ENCODE measurements around the gene KRTAP13-2.

The KRTAP13-2 gene

GRCh38 chr21:30337772-30338171 is 34.3 kb downstream of the KRTAP13-2 start:
- Histone ChIP-seq H3K4me3 (ENCODE audit: control insufficient read depth in 1 of 7, extremely low read depth in 1 of 7, insufficient read depth in 4 of 7, low read depth in 2 of 7, low read length in 6 of 7) (no peak overlapping the region), H3K4me1 (ENCODE audit: control extremely low read depth in 1 of 4, control insufficient read depth in 4 of 4, insufficient read depth in 4 of 4, low read length in 3 of 4) (no peaks in the 10 kb centered on the region), H3K9me3 (ENCODE audit: control extremely low read depth in 1 of 5, control insufficient read depth in 4 of 5, insufficient read depth in 2 of 5, low read depth in 1 of 5, low read length in 4 of 5) (no peaks in the 10 kb centered on the region), H3K27ac (ENCODE audit: insufficient read depth in 1 of 2, low read depth in 1 of 2, low read length in 2 of 2, poor library complexity in 1 of 2, severe bottlenecking in 2 of 2) (no peak overlapping the region), H3K27me3 (replicated peaks in 2 of 5; ENCODE audit: control insufficient read depth in 4 of 5, insufficient read depth in 5 of 5, low read length in 4 of 5) (no peaks in the 10 kb centered on the region), H3K36me3 (ENCODE audit: control insufficient read depth in 4 of 4, insufficient read depth in 4 of 4, low read length in 3 of 4) (no peaks in the 10 kb centered on the region)
- POLR2A ChIA-PET = no interaction called here
- CTCF ChIA-PET = interaction anchor here (1.1 to 1.8 kb wide), 2 partner anchors 20 to 747 kb away, joined by 4 to 5 read pairs; no protein-coding TSS in a partner anchor
- no peak for DNase-seq

GRCh38 chr21:30337276-30337744 is 34.8 kb downstream of the KRTAP13-2 start, which contains the start of gene KRTAP27-1:
TSS of gene KRTAP27-1 (minus strand) at chr21:30337694. CDS start at chr21:30337668, 26 bp downstream.
- DNase-seq = no peak
- H3K27me3 ChIP-seq (replicated peaks in 2 of 5; ENCODE audit: control insufficient read depth in 4 of 5, insufficient read depth in 5 of 5, low read length in 4 of 5) = no peaks in the 10 kb centered on the region
- no peaks in the 10 kb centered on the region for H3K4me1 ChIP-seq (ENCODE audit: control extremely low read depth in 1 of 4, control insufficient read depth in 4 of 4, insufficient read depth in 4 of 4, low read length in 3 of 4)
- no peak within 1 kb of the TSS for H3K4me3 ChIP-seq (ENCODE audit: control insufficient read depth in 1 of 7, extremely low read depth in 1 of 7, insufficient read depth in 4 of 7, low read depth in 2 of 7, low read length in 6 of 7)
- H3K9me3 ChIP-seq (ENCODE audit: control extremely low read depth in 1 of 5, control insufficient read depth in 4 of 5, insufficient read depth in 2 of 5, low read depth in 1 of 5, low read length in 4 of 5) = no peaks in the 10 kb centered on the region
- no peak within 1 kb of the TSS for H3K27ac ChIP-seq (ENCODE audit: insufficient read depth in 1 of 2, low read depth in 1 of 2, low read length in 2 of 2, poor library complexity in 1 of 2, severe bottlenecking in 2 of 2)
- ChIA-PET CTCF (interaction anchor here (1.1 to 1.8 kb wide), 2 partner anchors 20 to 748 kb away, joined by 4 to 5 read pairs; no protein-coding TSS in a partner anchor), POLR2A (no interaction called here)
- WGBS (ENCODE audit: insufficient coverage) = 100% methylated on average over 6 of the region's 6 CpGs
- no peaks in the 10 kb centered on the region for H3K36me3 ChIP-seq (ENCODE audit: control insufficient read depth in 4 of 4, insufficient read depth in 4 of 4, low read length in 3 of 4)

- CTCF ChIA-PET = no interaction called here
Measured at GRCh38 chr21:30336596-30336995, 35.5 kb downstream of the KRTAP13-2 start.

DNA sequence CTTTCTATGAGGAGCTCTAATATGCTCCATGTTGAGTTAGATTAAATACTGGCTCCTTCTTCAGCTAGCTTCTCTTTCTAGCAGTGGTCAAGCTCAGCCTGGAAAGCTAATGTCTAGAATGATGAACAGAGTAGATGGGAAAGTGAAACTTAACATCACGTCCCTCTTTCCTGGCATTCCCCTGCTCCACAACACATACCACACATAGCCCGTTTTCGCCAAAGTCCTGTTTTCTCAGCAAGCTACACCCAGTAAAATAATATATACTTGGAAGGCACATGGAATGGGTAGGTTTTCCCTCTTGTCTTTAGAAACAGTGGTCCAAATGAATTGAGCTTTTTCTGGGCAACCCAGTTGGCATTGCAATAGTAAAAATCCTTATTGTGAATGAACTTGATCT is 38.3 kb downstream of the KRTAP13-2 start:
- WGBS (ENCODE audit: insufficient coverage) = no CpG with 5 or more reads among the region's 3 CpGs
- POLR2A ChIA-PET = interaction anchor here (0.6 kb wide), 1 partner anchor 153 kb away, joined by 3 read pairs; no protein-coding TSS in a partner anchor
- CTCF ChIA-PET = no interaction called here
- H3K9me3 ChIP-seq (ENCODE audit: control extremely low read depth in 1 of 5, control insufficient read depth in 4 of 5, insufficient read depth in 2 of 5, low read depth in 1 of 5, low read length in 4 of 5) = no peaks in the 10 kb centered on the region
- no peak overlapping the region for H3K27ac ChIP-seq (ENCODE audit: insufficient read depth in 1 of 2, low read depth in 1 of 2, low read length in 2 of 2, poor library complexity in 1 of 2, severe bottlenecking in 2 of 2)
- DNase-seq = no peak
- no peaks in the 10 kb centered on the region for H3K27me3 ChIP-seq (replicated peaks in 2 of 5; ENCODE audit: control insufficient read depth in 4 of 5, insufficient read depth in 5 of 5, low read length in 4 of 5)
- H3K4me1 ChIP-seq (ENCODE audit: control extremely low read depth in 1 of 4, control insufficient read depth in 4 of 4, insufficient read depth in 4 of 4, low read length in 3 of 4) = no peaks in the 10 kb centered on the region
- no peaks in the 10 kb centered on the region for H3K36me3 ChIP-seq (ENCODE audit: control insufficient read depth in 4 of 4, insufficient read depth in 4 of 4, low read length in 3 of 4)
- H3K4me3 ChIP-seq (ENCODE audit: control insufficient read depth in 1 of 7, extremely low read depth in 1 of 7, insufficient read depth in 4 of 7, low read depth in 2 of 7, low read length in 6 of 7) = no peak overlapping the region

More at GRCh38 chr21:30336596-30336995, 35.5 kb downstream of the KRTAP13-2 start:
- POLR2A ChIA-PET = no interaction called here
- Histone ChIP-seq H3K9me3 (ENCODE audit: control extremely low read depth in 1 of 5, control insufficient read depth in 4 of 5, insufficient read depth in 2 of 5, low read depth in 1 of 5, low read length in 4 of 5) (no peaks in the 10 kb centered on the region), H3K36me3 (ENCODE audit: control insufficient read depth in 4 of 4, insufficient read depth in 4 of 4, low read length in 3 of 4) (no peaks in the 10 kb centered on the region), H3K27ac (ENCODE audit: insufficient read depth in 1 of 2, low read depth in 1 of 2, low read length in 2 of 2, poor library complexity in 1 of 2, severe bottlenecking in 2 of 2) (no peak overlapping the region), H3K27me3 (replicated peaks in 2 of 5; ENCODE audit: control insufficient read depth in 4 of 5, insufficient read depth in 5 of 5, low read length in 4 of 5) (no peaks in the 10 kb centered on the region), H3K4me3 (ENCODE audit: control insufficient read depth in 1 of 7, extremely low read depth in 1 of 7, insufficient read depth in 4 of 7, low read depth in 2 of 7, low read length in 6 of 7) (no peak overlapping the region), H3K4me1 (ENCODE audit: control extremely low read depth in 1 of 4, control insufficient read depth in 4 of 4, insufficient read depth in 4 of 4, low read length in 3 of 4) (no peaks in the 10 kb centered on the region)
- WGBS (ENCODE audit: insufficient coverage) = no CpG with 5 or more reads among the region's 2 CpGs
- DNase-seq = no peak

- 100% methylated on average over 2 of the region's 2 CpGs for WGBS (ENCODE audit: insufficient coverage)
- no peaks in the 10 kb centered on the region for H3K4me1 ChIP-seq (ENCODE audit: control extremely low read depth in 1 of 4, control insufficient read depth in 4 of 4, insufficient read depth in 4 of 4, low read length in 3 of 4)
- ChIA-PET CTCF (no interaction called here), POLR2A (no interaction called here)
- DNase-seq = no peak
- H3K4me3 ChIP-seq (ENCODE audit: control insufficient read depth in 1 of 7, extremely low read depth in 1 of 7, insufficient read depth in 4 of 7, low read depth in 2 of 7, low read length in 6 of 7) = no peak overlapping the region
- H3K36me3 ChIP-seq (ENCODE audit: control insufficient read depth in 4 of 4, insufficient read depth in 4 of 4, low read length in 3 of 4) = no peaks in the 10 kb centered on the region
- no peaks in the 10 kb centered on the region for H3K9me3 ChIP-seq (ENCODE audit: control extremely low read depth in 1 of 5, control insufficient read depth in 4 of 5, insufficient read depth in 2 of 5, low read depth in 1 of 5, low read length in 4 of 5)
- no peaks in the 10 kb centered on the region for H3K27me3 ChIP-seq (replicated peaks in 2 of 5; ENCODE audit: control insufficient read depth in 4 of 5, insufficient read depth in 5 of 5, low read length in 4 of 5)
- no peak overlapping the region for H3K27ac ChIP-seq (ENCODE audit: insufficient read depth in 1 of 2, low read depth in 1 of 2, low read length in 2 of 2, poor library complexity in 1 of 2, severe bottlenecking in 2 of 2)
Measured at GRCh38 chr21:30332681-30333080, 39.4 kb downstream of the KRTAP13-2 start.

DNA sequence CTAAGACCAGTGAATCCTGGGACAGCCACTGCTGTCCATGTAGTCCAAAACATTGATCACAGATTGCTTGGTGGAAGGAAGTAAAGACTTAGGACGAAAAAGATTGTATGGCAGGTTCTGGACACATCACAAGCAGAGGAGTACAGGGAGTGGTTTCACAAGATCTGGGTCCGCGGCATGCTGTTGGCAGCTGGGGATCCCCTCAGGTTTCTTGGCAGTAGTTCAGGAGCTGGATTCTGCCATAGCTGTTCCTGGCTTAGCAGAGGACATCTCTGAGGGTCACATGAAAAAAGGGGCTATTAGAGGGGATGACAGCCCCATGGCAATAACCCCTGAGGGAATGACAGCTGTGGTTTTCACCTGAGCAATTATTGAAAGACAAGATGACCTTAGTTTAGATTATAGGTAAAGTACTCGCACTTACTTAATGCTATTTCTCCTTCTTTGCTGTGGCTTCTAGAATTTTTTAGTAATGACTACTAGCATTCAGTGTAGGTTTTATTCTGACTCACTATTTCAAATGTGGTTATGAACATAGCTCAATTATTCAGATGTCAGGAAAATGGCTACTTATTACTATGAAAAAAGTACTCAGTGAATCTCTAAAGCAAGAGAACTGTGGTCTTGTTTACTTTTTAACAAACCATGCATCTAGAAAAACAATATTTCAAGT is 42.7 kb downstream of the KRTAP13-2 start:
- POLR2A ChIA-PET = no interaction called here
- CTCF ChIA-PET = interaction anchor here (0.7 to 1.0 kb wide), 2 partner anchors 10 to 789 kb away, joined by 3 read pairs; no protein-coding TSS in a partner anchor
- DNase-seq = no peak

DNA sequence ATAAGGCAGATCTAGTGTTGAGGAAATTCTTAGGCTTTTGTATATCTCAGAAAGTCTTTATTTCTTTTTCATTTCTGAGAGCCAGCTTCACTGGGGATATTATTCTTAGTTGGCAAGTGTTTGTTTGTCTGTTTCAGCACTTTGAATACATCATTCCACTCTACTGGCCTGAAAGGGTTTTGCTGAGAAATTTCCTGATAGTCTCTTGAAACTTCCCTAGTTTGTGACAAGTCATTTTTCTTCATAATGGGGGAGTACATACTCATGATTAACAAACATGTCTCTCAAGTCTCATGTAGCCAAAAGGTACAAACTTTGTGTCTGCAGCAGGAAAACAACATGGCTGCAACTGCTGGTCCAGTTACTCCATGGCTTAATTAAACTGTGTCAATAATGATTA is 45.7 kb downstream of the KRTAP13-2 start:
- no peak overlapping the region for H3K4me3 ChIP-seq (ENCODE audit: control insufficient read depth in 1 of 7, extremely low read depth in 1 of 7, insufficient read depth in 4 of 7, low read depth in 2 of 7, low read length in 6 of 7)
- no peaks in the 10 kb centered on the region for H3K4me1 ChIP-seq (ENCODE audit: control extremely low read depth in 1 of 4, control insufficient read depth in 4 of 4, insufficient read depth in 4 of 4, low read length in 3 of 4)
- H3K36me3 ChIP-seq (ENCODE audit: control insufficient read depth in 4 of 4, insufficient read depth in 4 of 4, low read length in 3 of 4) = no peaks in the 10 kb centered on the region
- H3K9me3 ChIP-seq (ENCODE audit: control extremely low read depth in 1 of 5, control insufficient read depth in 4 of 5, insufficient read depth in 2 of 5, low read depth in 1 of 5, low read length in 4 of 5) = no peaks in the 10 kb centered on the region
- no peak overlapping the region for H3K27ac ChIP-seq (ENCODE audit: insufficient read depth in 1 of 2, low read depth in 1 of 2, low read length in 2 of 2, poor library complexity in 1 of 2, severe bottlenecking in 2 of 2)
- POLR2A ChIA-PET = no interaction called here
- DNase-seq = no peak
- CTCF ChIA-PET = no interaction called here
- H3K27me3 ChIP-seq (replicated peaks in 2 of 5; ENCODE audit: control insufficient read depth in 4 of 5, insufficient read depth in 5 of 5, low read length in 4 of 5) = no peaks in the 10 kb centered on the region

More for the DNA sequence above, 42.7 kb downstream of the KRTAP13-2 start:
- 89% methylated on average over 3 of the region's 4 CpGs for WGBS (ENCODE audit: insufficient coverage)
- Histone ChIP-seq H3K27me3 (replicated peaks in 2 of 5; ENCODE audit: control insufficient read depth in 4 of 5, insufficient read depth in 5 of 5, low read length in 4 of 5) (no peaks in the 10 kb centered on the region), H3K36me3 (ENCODE audit: control insufficient read depth in 4 of 4, insufficient read depth in 4 of 4, low read length in 3 of 4) (no peaks in the 10 kb centered on the region), H3K27ac (ENCODE audit: insufficient read depth in 1 of 2, low read depth in 1 of 2, low read length in 2 of 2, poor library complexity in 1 of 2, severe bottlenecking in 2 of 2) (no peak overlapping the region), H3K4me3 (ENCODE audit: control insufficient read depth in 1 of 7, extremely low read depth in 1 of 7, insufficient read depth in 4 of 7, low read depth in 2 of 7, low read length in 6 of 7) (no peak overlapping the region), H3K9me3 (ENCODE audit: control extremely low read depth in 1 of 5, control insufficient read depth in 4 of 5, insufficient read depth in 2 of 5, low read depth in 1 of 5, low read length in 4 of 5) (no peaks in the 10 kb centered on the region), H3K4me1 (ENCODE audit: control extremely low read depth in 1 of 4, control insufficient read depth in 4 of 4, insufficient read depth in 4 of 4, low read length in 3 of 4) (no peaks in the 10 kb centered on the region)

Measured in common myeloid progenitor, CD34-positive (primary cell).